Retinal pigment epithelial cell (primary cell): ENCODE results near the gene ASPDH.

ENCODE experiments used
- DNase-seq: peaks from one replicate; pipeline ENCODE4 v3.0.0-alpha.2; 2010; ENCODE audit warnings: low read depth
- H3K4me3 ChIP-seq: 2 replicates; pipeline ENCODE4 v1.5.1; 2011; ENCODE audit warnings: mild to moderate bottlenecking, low read length, control low read depth, moderate library complexity
- CTCF ChIP-seq: conservative IDR thresholded peaks from 2 replicates; pipeline ENCODE4 v1.5.1; 2011; ENCODE audit warnings: low read depth, low read length, control low read depth, inconsistent platforms

ASPDH gene

DNA sequence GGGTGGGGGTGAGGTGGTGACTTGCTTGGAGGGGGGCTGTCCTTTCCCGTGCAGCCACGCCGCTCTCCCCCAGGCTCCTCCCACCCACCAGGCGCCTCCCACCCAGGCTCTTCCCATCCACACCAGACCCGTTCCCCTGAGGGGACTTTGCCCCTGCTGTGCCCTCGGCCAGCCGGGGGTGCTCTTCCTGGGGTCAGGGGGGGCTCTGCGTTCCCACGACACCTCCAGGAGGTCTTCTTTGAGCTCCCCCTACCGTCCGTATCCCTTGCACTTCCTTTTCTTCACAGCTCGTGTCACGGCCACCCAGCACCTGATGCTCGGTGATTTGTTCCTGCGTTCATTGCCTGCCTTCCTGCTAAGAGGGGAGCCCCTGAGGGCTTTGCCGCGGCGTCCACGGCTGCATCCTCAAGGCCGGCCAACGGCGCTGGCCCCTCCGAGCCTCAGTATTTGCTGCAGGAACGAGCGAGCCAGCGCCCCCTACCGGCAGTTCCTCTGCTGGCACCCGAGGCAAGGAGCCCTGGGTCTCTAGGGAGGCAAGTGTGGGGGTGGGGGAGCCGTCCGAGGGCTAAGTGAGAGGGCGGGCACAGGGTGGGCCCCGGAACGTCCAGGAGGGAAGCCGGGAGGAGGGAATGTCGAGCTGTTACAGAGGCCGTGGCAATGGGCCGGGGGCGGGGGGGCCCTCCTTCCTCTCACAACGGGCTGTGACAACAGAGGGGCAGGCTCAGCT is 42.7 kb upstream of the ASPDH start:
- DNase-seq: peak; percentile 5
- peak; percentile 87 for TF ChIP-seq CTCF
- H3K4me3 ChIP-seq: peak overlapping the region; percentile 36

- DNase-seq: no peak
- no peak overlapping the region for H3K4me3 ChIP-seq
- no peak for TF ChIP-seq CTCF
Measured at GRCh38 chr19:50555450-50556281, 42.0 kb upstream of the ASPDH start.

DNA sequence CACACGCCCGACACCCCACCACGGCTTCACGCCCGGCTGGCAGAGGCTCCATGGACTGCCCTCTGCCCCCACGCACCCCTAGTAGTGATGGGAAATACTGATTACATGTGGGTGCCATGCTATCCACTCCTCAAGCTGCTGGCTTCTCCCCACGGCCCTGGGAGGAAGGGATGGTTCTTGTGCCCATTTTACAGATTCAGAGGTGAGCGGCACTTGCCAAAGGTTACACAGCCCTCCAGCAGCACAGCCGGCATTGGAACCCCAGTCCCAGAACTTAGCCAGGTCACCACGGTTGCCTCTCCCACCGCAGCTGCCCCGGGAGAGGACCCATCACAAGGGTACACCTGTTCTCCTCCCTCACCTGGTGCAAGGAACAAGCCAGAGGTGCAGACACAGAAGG is 41.3 kb upstream of the ASPDH start:
- no peak for TF ChIP-seq CTCF
- no peak overlapping the region for H3K4me3 ChIP-seq
- no peak for DNase-seq

DNA sequence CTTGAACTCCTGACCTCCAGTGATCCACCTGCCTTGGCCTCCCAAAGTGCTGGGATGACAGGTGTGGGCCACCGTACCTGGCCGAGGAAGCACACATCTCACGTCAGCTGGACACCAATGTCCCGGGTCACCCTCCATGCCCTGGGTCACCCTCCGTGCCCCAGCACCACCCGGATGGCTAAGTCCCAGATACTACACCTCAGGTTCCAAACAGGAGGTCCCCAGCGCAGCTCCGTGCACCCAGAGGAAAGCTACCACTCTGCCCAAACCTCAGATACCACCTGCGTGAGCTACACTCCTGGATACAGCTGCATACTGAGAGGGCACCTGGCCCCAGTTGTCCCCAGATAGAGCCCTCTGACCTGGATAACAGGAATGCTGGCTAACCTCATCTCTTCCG is 40.5 kb upstream of the ASPDH start:
- no peak for TF ChIP-seq CTCF
- no peak overlapping the region for H3K4me3 ChIP-seq
- DNase-seq: no peak

- no peak for TF ChIP-seq CTCF
Measured at GRCh38 chr19:50553134-50553703, 39.5 kb upstream of the ASPDH start.

GRCh38 chr19:50552540-50552939 is 38.8 kb upstream of the ASPDH start:
- DNase-seq: no peak
- H3K4me3 ChIP-seq: no peak overlapping the region
- no peak for TF ChIP-seq CTCF

More at GRCh38 chr19:50553134-50553703, 39.5 kb upstream of the ASPDH start:
- DNase-seq: no peak
- H3K4me3 ChIP-seq: no peak overlapping the region
